Stimulated activated CD4-positive, alpha-beta T cell treated with anti-CD3 and anti-CD28 coated beads, Interleukin-15, amount 100 ng/mL, for 1 hour (primary cell): ENCODE results near the gene LINGO4.
A peak's percentile ranks its signal among the peaks of the same experiment; 100 is the strongest.

Experiments used
- DNase-seq, 2 donors: peaks; one replicate each; pipeline ENCODE4 v3.0.0-alpha.2; 2020; ENCODE audit warnings: low read depth in 1 of 2, low spot score in 1 of 2

The LINGO4 gene

DNA sequence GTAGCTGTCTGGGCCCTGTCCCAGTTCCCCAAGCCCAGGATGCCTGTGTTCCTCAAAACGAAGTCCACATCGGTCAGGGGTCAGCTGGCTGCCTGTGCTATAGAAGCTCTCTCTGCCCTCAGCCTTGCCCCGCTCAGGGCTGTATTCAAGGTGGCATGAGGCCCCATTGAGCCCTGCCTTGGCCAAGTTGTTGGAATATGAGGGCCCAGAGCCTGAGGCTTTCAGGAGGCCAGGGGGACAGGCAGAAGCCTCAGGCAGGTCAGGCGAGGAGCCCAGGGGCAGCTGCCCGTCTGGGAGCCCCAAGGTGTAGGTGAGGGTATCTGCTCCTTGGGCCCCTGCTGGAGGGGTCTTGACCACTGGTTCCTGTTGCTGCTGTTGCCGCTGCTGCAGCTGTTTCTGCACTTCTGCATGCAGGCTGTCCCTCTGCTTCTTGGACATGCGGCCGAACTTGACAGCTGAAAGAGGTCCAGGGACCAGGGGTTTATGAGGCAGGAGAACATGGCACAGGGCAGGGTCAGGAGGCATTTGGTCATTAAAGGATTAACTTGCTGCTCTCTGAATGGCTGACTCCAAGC is 9.8 kb upstream of the LINGO4 start:
- no peak for DNase-seq

DNA sequence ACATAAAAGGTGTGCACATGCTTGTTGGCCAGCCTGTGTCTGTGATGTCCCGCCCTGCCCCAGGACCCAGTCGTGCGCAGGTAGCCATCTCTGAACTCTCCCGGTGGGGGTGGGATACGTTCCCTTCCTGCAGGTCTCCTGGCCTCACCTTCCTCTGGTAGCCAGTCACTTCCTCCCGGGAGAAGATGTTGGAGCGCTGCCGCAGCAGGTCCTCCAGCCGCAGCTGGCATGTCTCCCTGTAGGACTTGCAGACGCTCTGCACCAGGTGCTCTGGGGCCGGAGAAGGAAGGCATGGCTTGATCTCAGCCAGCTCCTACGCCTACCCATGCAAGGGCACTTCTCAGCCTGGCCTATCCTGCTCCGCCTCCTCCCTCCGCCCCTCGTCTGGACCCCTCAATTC is 9.2 kb upstream of the LINGO4 start:
- DNase-seq, result no peak

- DNase-seq, result no peak
Measured at GRCh38 chr1:151813271-151813977, 8.2 kb upstream of the LINGO4 start.

DNA sequence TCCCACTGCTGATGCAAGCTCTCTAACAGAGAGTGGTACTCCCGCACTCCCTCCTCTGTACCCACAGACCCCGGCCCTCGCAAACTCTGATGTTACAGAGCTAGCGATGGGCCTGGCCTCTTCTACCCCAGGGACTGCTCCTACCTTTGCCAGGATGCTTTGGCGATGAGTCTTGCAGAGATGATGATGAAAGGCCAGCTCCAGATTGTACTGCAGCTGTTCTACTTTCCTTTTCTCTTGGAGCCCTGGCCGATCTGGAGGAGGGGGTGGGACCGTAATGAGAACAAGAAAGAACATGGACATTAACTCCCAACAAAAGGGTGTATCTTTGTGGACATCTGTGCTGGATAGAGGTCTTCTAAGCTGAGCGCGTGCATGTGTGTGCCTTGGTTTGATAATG is 6.0 kb upstream of the LINGO4 start:
- DNase-seq, result no peak

- no peak for DNase-seq
Measured at GRCh38 chr1:151809985-151810556, 4.9 kb upstream of the LINGO4 start.

DNA sequence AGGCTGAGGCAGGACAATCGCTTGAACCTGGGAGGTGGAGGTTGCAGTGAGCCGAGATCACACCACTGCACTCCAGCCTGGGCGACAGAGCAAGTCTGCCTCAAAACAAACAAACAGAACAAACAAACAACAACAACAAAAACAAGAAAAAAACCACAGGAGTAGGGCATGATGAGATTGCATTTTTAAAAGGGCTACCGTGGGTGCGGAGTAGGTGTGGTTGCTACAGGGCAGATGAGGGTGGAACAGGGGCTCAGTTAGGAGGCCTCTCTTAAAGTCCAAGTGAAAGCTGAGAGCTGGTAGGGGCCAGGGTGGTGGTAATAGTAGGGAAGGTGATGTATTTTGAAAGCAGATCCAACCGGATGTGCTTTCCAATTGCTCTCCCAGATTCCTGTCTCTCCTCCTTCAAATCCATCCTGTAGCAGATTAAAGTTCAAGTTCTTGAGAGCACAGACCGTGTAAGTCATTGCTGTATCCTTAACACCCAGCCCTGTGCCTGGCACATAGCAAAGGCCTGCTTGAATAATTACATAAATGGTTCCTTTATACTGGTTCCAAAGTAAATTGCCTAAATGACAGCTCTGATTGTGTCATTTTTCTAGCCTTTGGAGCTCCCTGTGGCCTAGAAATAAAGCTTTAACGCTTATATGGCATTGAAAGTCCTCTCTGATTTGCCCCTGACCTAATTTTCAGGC is 4.2 kb upstream of the LINGO4 start:
- DNase-seq, result no peak

DNA sequence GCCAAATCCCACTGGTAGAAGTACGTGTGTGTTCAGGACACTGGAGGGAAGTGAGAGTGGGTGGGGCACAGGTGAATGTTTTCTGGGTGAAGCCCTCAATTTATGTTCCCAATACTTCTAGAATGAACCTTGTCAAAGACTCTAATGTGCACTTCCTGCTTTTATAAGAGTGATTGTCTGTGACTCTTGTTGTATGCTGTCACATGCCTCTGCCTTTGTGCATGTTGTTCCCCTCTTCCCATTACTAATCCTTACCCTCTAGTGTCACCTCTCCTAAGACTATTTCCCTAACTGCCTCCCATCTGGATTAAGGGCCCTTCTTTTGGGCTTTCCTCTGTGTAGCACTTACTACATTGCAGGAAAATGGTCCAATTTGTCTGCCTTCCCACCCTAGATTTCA is 2.5 kb upstream of the LINGO4 start:
- no peak for DNase-seq

- no peak for DNase-seq
Measured at GRCh38 chr1:151807131-151807530, 1.9 kb upstream of the LINGO4 start.

DNA sequence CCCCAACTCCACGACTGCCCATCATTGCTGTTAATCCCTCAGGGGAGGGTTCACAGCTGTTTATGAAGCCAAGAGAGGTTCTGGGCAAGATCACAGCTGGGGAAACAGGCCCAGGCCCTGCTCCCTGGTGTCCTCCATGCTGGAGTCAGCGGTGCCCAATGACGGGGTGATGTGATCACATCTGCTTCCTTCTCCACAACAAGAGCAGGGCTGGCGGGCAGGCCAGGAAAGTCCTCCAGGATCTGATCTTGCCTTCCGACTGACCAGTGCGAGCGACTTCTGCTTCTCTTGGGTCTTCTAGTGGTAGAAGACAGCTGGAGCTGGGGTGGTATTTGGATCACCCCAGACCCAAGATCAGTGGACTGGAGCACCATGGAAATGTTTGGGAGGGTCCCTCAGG is 951 bp upstream of the LINGO4 start:
- DNase-seq, result no peak

DNA sequence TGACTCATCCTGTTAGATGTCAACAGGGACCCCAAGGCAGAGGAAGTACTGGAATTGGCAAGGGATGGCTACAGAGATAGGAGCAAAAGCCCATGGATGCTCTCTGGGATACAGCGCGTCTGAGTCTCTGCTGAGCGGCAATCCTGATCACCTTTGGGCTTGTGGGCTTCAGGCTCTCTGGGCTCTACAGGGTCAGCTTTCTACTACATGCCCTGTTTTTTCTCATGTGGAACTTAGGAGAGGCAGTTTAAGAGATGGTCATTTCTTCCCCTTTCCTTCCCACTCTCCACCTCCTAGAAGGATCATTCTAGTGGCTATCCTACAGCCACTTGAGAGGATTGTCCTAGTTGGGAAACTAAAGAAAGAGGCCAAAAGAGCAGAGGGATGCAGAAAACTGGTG is 1.3 kb downstream of the LINGO4 start:
- DNase-seq, result no peak

DNA sequence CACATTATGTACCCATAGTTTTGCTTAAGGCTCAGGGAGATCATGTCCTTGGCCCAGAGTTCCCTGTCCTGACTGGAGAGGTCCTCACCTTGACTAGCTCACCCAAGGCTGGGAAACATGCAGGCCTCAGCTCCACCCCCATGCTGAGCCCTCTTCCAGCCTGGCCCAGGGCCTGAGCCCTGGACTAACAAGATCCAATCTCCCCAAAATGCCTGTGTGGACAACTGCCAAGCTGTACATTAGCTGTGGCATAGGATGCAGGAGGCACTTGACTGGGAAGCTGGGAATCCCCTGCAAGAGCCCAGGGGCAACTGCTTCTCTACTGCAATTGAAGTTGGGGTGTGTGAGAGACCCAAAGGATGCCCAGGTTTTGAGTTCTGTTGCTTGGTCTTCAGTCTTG is 2.1 kb downstream of the LINGO4 start:
- DNase-seq, result no peak

DNA sequence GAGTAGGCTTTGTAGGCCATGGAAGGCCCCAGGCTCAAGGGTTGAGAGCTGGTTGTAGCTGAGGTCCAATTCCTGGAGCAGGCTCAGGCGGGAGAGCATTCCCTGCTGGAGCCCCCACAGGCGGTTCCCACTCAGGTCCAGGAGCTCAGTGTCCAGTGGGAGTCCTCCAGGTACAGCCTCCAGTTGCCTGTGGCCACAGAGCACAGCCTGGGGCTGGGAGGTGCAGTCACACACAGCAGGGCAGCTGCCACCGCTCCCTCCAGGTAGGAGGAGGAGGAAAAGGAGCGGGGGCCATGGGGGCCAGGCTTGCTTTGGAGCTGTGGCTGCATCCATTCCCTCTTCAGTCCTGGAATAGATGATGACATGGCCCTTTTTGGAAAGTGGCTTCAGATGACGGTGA is 2.8 kb downstream of the LINGO4 start:
- DNase-seq, result no peak

DNA sequence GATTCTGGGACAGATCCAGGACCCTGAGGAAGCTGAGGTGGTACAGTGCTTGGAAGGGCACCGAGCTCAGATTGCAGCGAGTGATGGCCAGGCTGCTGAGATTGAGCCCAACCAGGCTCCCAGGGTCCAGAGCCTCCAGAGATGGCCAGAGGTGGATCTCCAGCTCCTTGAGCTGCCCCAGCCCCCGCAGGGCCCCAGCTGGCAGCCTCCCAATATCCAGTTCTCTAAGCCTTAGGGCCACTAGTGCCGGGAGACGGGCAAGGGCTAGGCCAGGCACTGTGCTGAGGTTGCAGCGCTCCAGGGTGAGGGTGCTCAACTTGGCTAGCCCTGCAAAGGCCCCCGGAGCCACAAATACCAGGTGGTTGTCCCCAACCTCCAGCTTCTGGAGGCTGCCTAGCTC is 3.4 kb downstream of the LINGO4 start:
- no peak for DNase-seq

DNA sequence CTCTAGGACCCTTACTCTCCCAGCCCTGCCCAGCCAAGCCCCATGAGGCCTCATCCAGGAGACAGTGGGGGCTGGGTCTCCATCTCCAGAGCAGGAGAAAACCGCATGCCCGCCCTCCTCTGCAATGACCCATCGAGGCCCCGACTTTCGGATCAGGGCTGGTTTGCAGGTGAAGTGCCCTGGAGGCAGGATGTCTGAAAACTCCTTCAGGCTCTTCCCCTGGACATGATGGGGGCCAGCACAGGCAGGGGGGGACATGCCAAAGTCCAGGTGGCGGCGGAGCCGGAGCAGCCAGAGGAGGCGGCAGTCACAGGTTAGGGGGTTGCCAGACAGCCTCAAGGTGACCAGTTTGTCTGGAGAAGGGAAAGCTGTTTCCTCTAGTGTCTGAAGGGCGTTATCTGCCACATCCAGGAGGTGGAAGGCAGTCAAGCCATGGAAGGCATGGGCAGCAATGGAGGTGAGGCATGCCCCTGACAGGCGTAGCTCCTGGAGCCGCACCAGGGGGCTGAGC is 3.9 kb downstream of the LINGO4 start:
- DNase-seq, result no peak

GRCh38 chr1:151800830-151801229 is 4.4 kb downstream of the LINGO4 start:
- no peak for DNase-seq

- DNase-seq, result no peak
Measured at GRCh38 chr1:151799179-151800022, 5.8 kb downstream of the LINGO4 start.

GRCh38 chr1:151798571-151798970 is 6.6 kb downstream of the LINGO4 start:
- DNase-seq, result no peak

GRCh38 chr1:151790940-151791651 is 14.1 kb downstream of the LINGO4 start:
- no peak for DNase-seq

DNA sequence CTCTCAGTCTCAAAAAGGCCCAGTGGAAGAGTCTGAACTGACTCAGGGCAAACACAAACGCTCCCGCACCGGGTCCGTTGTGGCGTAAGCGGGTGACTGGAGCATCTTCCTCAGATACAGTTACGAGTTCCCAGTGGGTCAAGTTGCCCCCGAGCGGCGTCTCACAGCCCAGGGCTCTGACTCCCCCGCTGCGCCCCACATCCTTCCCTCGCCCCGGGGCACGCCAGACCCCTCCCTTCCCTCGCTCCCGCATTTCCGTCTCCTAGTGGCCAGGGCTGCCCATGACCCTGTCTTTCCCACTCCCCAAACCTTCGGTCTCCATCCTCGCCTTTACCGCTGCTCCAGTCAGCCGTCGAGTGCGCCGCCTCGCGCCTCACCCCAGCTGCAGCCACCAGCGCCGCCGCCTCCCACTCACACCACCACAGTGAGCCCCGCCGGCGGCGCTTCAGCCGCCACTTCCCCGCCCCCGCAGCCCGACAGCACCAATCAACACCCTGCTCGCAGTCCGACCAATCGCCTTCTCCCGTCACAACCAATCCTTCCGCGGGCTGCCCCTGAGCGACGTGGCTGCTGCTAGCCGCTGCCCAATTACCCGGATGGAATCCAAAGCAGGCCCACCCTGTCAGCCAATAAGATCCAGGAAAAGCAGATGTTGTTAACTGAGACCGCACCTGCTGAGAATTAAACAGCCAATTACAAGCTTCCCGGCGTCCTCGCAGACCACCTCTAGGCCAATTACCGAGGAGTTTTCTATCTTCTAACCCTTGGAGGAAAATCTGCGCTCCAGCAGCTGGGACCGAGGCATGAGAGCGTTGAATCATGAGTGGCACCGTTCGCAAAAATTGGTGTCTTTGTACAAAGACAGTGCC is 14.9 kb downstream of the LINGO4 start, which contains the start of gene TDRKH:
Gene TDRKH (minus strand): TSS at position 430 of the 869 bp plus-strand sequence. CDS start 7,478 bp downstream, outside the sequence.
- peak; percentile 96 to 97 for DNase-seq
